Skin epidermis (tissue), 12 donors: ENCODE measurements around the gene KCNN2.
"Not testable (repeated sequence)": the region's sequence is repeated elsewhere in the genome, so short reads cannot be mapped to it uniquely, and the experiment has no call there.

Source experiments
- H3K27ac ChIP-seq, 21 experiments: fragments of 200-600 bp; sonication (generic) in 11 of 21; one replicate each; pipeline ENCODE4 v1.5.0; 2020; ENCODE audit warnings: mild to moderate bottlenecking in 3 of 21, inconsistent platforms in 2 of 21, moderate library complexity in 2 of 21
- H3K4me3 ChIP-seq, 7 experiments: fragments of 200-600 bp; sonication (generic) in 2 of 7; one replicate each; pipeline ENCODE4 v1.5.0; 2020; ENCODE audit warnings: inconsistent platforms in 2 of 7, mild to moderate bottlenecking in 2 of 7, moderate library complexity in 1 of 7

KCNN2 gene

DNA sequence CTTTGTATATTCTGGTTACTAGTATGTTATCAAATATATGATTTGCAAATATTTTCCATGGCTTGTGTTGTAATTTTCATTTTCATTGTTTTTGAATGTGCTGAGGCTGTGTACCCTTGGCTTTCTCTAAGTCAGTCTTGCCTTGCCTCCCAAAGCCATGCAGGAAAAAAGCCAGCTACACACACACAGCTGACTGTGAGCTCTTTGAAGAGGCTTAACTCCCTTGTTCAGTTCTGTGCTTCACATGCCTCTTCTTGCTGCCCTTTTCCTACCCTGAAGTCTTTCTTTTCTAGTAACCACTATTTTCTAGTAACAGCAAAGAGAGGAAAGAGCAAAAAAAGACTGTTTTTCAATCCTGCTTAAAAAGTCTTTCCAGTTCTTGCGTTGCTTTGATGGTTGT lies 53.9 kb downstream of the KCNN2 start:
- Histone ChIP-seq H3K4me3 (no peak overlapping the region), H3K27ac (no peak overlapping the region)

DNA sequence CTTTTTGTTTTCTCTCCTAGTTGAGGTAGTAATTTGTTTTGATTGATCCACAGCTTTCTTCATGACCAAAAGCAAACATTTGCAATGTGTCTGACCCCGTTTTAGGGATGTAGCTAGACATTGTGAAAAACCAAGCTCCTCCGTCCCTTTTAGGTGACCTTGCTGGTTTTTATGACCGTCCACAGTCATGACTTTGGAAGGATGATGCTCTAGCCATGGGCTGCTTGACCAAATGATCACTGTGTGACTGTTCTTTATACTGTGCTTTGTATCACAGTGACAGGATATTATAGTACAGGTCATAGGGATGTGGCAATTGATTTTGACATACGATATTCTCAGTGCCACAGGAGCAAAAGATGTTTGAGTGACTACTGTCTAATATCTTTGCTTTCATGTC lies 54.4 kb downstream of the KCNN2 start:
- Histone ChIP-seq H3K4me3 (no peak overlapping the region), H3K27ac (no peak overlapping the region)

DNA sequence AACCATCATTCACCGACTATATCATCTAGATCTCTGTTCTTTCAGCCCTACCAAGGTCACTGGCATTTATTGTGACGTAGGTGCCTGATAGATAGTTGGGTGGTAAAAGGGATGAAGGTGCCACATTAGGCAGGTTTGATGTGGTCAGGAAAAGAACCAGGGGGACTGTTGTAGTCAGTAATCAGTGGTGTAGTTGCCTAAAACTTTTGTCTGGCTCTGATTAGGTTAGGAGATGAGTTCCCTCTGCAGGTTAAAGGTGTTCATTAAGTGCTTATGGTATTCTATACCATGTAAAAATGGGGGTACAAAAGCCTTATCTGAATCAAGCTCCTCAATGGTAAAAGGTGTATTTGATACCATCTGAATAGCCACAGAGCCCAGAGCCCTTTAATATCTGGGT lies 55.6 kb downstream of the KCNN2 start:
- no peak overlapping the region for H3K27ac ChIP-seq
- no peak overlapping the region for H3K4me3 ChIP-seq

DNA sequence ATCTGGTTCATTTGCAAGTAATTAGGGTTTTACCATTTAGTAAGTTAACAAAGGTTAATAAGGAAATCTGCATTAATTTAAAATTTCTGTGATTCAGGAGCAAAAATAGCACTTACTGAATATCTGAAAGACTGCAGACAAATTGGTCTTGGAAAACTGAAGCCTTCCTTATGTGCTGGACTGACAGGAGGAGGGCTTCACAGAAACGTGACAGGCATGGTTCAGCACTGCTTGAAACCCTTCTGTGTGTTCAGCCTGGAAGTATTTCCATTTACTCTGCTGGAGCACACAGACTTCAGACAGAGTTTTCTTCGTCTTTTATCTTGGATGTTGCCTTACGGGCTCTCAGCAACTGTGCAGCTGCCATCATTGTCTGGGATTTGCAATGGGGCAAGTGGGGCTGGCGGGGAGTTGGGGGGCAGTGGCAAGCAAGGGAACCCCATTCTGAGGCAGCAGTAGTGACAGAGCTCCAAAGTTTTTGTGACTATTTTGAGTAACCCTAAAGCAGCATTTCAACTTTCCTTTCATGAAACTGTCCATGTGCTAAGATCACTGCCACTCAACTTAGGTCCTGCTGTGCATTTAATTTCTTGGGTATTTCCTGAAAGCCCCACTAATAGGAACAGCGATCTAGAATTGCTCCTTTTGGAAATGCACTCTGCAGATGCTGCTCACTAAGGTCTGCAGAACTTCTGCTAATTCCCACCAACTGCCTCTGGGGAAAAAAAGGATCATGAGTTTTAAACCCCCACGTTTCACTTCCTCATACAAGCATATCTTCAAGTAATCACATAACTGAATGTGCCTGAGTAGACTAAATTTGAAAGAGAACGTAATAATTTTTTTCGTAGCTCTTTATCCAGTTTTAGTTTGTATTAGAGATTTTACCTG lies 56.6 kb downstream of the KCNN2 start:
- Histone ChIP-seq H3K4me3 (no peak overlapping the region), H3K27ac (peak overlapping the region in 1 of 21 experiments; percentile 1)

DNA sequence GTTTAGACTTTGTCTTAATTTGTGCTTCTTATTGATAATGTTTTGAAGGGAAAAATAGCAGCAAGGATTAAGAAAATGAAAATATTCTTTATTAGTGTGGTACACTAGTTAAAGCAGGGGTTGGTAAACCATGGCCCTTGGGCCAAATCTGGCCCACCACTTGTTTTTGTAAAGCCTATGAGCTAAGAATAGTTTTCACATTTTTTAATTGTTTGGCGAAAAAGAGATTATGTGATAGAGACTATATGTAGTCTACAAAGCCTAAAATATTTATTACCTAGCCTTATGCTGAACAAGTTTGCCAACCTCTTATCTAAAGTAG lies 57.2 kb downstream of the KCNN2 start:
- Histone ChIP-seq H3K27ac (no peak overlapping the region), H3K4me3 (no peak overlapping the region)

DNA sequence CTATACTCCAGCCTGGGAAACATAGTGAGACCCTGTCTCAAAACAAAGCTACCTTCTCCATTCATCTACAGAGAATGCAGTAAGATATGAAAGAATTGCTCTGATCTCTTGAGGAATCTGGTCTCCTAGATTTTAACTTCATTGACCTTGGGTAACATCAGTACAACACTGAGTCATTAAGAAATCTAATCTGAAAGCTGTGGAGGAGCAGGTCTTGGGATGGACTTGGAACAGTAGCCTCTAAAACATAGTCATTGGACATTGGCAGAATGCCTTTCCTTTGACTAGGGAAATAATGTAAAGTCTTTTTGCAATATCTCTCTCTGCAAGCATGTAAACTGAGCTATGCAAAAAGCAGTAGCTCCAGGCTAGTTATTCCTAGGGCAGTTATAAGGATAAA lies 58.1 kb downstream of the KCNN2 start:
- no peak overlapping the region for H3K4me3 ChIP-seq
- no peak overlapping the region for H3K27ac ChIP-seq

DNA sequence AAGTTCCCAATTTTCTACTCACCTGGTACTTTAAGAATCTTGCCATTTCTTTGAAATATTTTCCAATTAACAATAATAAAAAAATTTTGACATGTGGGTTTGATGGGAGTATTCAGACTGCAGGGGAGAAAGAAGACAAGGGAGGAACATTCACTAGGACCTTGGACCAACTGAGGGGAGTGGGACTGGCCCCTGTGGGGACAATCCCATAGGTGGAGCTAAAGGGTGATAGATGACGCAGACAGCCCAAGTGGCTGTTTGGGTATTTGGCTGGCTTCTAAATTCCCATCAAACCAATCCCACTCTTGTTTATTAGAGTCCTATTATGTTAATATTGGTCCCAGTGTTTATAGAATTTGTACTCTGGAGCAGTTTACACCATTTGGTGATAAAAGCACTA lies 65.3 kb downstream of the KCNN2 start:
- no peak overlapping the region for H3K27ac ChIP-seq
- no peak overlapping the region for H3K4me3 ChIP-seq

DNA sequence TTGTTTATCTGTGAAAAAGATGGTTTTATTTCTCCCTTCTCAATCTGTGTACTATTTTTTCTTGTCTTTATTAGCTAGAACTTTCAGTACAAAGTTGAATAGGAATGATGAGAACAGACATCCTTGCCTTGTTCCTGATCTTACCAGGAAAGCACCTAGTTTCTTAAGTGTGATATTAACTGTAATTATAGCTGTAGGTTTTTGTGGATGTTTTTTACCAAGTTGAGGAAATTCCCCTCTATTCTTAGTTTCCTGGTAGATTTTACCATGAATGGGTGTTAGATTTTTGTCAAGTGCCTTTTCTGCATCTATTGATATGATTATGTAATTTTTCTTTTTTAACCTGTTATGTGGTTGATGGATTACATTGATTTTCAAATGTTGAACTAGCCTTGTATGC lies 68.7 kb downstream of the KCNN2 start:
- Histone ChIP-seq H3K27ac (no peak overlapping the region), H3K4me3 (no peak overlapping the region)

DNA sequence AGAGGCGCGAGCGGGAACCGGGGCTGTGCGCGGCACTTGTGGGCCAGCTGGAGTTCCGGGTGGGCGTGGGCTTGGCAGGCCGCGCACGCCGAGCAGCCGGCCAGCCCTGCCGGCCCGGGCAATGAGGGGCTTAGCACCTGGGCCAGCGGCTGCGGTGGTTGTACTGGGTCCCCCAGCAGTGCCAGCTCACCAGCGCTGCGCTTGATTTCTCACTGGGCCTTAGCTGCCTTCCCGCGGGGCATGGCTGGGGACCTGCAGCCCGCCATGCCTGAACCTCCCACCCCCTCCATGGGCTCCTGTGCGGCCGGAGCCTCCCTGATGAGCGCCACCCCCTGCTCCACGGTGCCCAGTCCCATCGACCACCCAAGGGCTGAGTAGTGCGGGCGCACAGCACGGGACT lies 70.8 kb downstream of the KCNN2 start:
- H3K4me3 ChIP-seq, H3K27ac ChIP-seq: not testable (repeated sequence)

DNA sequence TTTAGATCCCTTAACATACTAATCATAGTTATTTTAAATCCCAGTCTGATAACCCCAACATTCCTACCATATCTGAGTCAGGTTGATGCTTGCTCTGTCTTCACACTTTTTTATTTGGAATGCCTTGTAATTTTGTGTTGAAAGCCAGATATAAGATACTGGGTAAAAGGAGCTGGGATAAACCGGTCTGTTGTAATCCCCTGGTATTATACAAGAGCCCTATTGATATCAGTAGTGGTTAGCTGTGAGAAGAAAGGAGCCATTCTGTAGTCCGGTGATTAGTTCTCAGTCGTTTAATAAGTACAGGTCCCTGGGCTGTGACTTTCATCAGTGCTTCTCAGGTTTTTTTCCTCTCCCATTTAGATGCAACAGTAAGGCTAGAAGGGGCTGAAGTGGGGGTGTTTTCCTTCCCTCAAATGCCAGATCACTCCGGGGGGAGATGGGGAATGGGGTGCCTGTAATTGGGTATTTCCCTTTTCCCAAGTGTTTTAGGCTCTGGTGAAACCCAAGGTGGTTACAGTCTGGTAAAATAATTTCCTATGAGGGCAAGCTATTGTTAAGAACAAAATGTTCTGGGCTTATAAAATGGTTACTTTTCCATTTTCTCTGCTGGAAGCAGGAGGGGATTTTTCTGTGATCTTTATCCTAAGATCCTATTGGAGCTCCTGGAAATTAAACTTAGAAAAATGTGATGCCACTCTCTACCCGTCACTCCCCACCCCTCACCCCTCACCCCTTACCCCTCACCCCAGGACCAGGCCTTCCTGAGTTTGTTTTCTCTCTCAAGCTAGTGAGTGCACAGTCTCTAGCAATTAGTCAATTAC lies 72.7 kb downstream of the KCNN2 start:
- Histone ChIP-seq H3K27ac (no peak overlapping the region), H3K4me3 (no peak overlapping the region)

DNA sequence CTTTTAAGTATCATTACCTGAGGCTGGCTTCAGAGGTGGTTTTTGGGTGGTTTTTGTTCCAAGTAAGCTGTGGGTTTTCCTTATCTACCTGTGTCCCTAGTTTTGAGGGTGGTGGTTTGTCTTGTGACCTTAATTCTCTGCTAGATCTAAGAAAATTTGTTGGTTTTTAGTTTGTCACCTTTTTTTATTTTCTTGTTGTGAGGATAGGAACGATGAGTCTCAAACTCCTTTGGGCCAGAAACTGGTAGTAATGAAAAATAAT lies 73.3 kb downstream of the KCNN2 start:
- no peak overlapping the region for H3K4me3 ChIP-seq
- H3K27ac ChIP-seq = no peak overlapping the region

DNA sequence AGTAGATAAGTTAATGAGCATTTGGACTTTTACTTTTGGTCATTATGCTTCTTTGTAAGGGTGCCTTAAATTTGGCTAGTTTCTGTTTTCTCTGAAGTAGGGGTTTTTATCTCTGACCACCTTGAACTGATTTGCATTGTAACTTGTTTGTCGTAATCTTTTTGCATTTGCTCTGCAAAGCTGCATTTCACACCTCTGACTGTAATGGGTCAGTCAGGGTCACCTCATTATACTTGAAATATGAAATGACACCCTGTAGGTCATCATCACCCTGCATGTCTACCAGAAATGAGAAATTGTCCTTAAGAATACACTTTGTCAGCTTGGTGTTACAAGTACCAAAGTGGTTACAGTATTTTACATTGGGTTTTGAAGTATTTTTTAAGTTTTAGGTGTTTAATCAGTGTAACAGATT lies 74.0 kb downstream of the KCNN2 start:
- H3K4me3 ChIP-seq = no peak overlapping the region
- no peak overlapping the region for H3K27ac ChIP-seq

DNA sequence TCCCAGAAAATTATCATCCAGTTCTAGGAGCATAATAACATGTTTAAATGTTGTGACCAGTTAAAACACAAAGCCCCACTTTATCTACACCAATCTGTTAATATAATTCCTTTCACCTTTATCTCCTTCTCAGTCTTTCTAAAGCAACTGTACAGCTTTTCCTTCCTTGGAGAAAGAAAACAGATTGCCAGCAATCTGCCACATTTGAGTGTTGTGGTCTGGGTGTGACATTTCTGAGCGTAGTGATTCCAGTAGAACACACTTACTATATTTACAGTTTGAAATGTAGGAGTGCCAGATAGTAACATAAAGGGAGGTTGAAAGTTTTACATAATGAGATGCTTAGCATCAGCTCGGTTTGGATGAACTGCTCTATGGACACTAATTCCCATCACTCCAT lies 76.1 kb downstream of the KCNN2 start:
- no peak overlapping the region for H3K4me3 ChIP-seq

DNA sequence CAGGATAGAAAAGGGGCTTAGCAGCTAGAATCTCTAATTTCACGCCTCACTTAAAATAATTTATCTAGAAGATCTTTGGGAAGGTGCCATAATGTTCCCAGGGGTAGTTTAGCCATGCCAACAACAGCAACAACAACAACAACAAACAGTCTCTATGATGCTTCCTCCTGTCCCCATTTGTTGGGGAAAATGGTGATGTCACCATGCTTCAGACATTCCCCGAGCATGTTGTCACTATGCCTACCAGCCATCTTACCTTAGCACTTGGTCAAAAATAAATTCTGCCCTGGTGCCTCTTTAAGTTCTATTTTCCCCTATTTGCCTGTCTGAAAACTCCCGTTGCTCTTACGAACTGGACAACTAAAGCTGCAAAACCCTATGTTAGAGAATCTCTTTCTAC lies 76.6 kb downstream of the KCNN2 start:
- H3K4me3 ChIP-seq = no peak overlapping the region
- H3K27ac ChIP-seq = no peak overlapping the region

More for the DNA sequence above, 76.1 kb downstream of the KCNN2 start:
- no peak overlapping the region for H3K27ac ChIP-seq

DNA sequence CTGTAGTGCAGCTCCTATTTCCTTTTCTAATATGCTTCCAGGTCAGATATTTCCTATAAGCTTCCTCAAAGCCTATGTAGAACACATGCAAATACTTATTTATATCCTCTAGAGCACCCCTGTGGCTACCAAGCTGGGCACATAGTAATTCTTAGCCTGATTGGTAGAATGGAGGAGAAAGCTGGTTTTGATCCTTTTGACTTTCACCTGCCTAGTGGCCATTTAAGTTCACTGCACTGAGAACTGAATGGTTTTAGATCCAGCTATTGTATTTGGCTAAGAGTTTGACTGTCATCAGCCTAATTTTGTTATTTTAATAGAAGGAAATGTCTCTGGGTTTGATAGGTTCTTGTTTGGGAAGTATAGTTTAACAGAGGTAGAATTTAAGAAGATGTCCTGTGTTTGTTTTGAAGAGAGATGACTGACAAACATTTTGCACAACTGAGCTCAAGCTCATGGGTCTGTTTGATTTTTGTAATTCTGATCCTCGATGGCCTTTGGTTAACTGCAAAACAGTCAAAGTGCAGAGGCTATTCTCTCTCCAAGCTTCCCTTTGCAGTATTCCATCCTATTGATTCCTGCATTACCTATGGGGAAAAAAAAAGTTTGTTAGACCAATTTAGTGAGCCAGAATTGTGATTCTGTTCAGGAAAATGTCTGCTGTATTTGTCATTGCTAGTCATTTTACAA lies 85.4 kb downstream of the KCNN2 start:
- no peak overlapping the region for H3K4me3 ChIP-seq
- H3K27ac ChIP-seq = no peak overlapping the region

DNA sequence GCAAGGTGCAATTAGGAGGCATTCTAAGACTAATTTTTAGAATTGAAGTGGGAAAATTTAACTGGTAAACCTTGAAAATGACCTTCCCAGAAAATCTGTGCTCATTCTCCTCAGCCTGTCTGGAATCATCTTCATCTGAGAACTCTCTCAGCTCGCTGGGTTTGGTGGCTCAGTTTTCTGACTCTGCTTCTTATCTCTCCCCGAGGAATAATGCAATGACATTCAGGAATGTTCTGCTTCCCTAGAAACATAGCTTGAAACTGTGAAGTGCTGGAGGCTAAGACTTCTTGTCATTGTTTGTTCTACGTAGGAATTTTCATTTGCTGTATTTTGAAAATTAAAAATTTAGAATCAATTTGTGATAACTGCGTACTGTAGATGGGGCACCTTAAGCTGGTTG lies 86.6 kb downstream of the KCNN2 start:
- H3K27ac ChIP-seq = no peak overlapping the region
- H3K4me3 ChIP-seq = no peak overlapping the region

DNA sequence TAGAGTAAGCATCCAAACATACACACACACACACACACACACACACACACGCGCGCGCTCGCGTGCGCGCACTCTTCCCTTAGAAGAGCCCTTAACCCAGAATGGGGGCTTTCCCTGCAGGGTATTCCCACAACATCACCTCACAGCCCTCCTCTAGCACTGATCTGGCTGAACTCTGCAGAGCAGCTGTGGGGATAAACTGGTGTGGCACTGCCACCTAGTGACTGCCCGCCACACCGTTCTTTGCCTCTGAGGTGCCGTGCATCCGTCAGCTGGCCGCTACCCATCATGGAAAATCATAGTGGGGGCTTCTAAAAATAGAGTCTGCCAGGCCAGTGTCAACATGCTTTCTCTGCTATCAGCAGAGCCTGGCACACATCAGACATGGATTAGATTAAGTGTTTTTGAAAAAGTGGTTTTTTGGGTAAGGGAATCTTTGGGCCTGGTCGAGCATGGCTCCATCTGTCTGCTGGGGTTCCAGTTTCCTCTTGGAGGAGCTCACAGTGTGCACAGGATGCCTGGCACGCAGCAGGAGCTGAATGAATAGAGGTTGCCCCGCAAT lies 88.1 kb downstream of the KCNN2 start:
- Histone ChIP-seq H3K4me3 (no peak overlapping the region), H3K27ac (no peak overlapping the region)

DNA sequence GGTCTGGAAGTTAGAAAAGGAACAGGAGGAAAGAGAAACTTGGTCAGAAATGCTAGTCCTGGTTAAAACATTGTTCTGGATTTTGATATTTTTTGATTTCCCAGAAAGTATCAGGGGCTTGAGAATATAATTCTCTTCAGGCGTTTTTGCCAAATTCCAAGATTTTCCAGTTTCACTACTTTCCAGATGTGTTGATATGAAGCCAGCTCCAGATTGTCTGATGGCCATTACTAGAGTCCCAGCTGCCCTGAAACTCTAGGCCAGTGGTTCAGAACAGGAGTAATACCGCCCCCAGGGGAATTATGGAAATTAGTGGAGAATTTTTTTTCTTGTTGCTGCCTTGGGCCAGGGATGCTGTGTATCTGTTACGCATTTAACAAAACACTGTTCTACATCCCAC lies 88.6 kb downstream of the KCNN2 start:
- Histone ChIP-seq H3K27ac (no peak overlapping the region), H3K4me3 (no peak overlapping the region)

DNA sequence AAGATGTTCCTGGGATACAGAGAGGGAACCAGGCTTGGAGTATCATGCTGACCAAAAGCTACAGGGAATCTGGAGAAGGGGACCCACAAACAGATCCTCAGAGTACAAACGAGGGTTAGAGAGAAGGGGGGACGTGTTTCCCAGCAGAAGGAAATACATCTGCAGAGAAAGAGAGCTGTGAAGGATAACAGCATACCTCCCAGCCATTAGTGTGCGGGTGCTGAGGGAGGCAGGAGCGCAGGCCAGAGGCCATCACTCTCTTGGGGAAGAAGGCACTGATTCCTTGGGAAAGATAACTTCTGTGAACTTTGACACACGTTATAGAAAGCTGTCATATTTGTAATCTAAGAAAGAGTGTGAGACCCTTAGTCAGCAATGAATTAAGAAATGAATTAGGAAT lies 96.9 kb downstream of the KCNN2 start:
- no peak overlapping the region for H3K4me3 ChIP-seq
- no peak overlapping the region for H3K27ac ChIP-seq

DNA sequence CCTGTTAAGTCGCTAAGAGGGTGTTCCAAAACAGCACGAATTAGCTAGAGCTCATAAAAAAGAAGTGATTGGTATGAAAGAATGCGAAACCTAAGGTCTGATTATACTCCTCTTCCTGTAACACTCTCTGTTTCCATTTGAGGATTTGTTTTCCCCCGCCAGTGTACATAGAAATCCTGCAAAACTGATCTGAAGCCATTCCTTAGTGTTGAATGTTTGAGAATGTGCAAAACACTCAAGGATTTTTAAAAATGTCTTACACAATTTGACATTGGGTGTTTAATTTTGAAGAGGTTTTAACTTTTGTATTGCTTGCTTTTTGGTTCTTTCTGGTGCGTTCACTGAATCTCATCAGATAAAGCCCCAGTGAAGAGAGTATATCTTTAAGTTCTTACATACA lies 105.3 kb downstream of the KCNN2 start:
- Histone ChIP-seq H3K4me3 (no peak overlapping the region), H3K27ac (no peak overlapping the region)

DNA sequence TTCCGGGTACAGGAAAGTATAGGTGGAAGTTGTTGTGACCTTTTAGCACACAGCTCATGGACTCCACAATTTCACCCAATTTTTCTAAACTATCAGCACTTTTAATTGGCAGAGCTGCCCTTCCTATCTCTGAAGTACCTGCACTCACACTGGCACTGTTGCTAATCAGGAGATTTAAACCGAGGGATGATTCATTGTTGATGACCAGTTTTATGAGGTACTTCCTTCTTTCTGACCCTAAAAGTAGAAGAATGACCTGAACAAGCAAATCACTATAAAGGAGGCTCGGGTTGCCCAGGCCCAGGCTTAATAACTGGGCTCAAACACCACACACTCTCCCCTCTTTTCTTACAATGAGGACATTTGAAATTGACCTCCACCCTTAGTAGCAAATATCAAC lies 105.9 kb downstream of the KCNN2 start:
- H3K27ac ChIP-seq = no peak overlapping the region

More for the DNA sequence above, 105.9 kb downstream of the KCNN2 start:
- no peak overlapping the region for H3K4me3 ChIP-seq
